ENCODE results near the gene GRID1.

GRCh38 chr10:86023931-86024280 is 342.7 kb downstream of the GRID1 start:
- TF ChIP-seq, protein P1, sequence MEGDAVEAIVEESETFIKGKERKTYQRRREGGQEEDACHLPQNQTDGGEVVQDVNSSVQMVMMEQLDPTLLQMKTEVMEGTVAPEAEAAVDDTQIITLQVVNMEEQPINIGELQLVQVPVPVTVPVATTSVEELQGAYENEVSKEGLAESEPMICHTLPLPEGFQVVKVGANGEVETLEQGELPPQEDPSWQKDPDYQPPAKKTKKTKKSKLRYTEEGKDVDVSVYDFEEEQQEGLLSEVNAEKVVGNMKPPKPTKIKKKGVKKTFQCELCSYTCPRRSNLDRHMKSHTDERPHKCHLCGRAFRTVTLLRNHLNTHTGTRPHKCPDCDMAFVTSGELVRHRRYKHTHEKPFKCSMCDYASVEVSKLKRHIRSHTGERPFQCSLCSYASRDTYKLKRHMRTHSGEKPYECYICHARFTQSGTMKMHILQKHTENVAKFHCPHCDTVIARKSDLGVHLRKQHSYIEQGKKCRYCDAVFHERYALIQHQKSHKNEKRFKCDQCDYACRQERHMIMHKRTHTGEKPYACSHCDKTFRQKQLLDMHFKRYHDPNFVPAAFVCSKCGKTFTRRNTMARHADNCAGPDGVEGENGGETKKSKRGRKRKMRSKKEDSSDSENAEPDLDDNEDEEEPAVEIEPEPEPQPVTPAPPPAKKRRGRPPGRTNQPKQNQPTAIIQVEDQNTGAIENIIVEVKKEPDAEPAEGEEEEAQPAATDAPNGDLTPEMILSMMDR (optimal IDR thresholded peaks at IDR 0.05 in 1 of 3, IDR thresholded peaks at IDR 0.05 in 1 of 3, conservative IDR thresholded peaks at IDR 0.05 in 1 of 3; ENCODE audit: extremely low read depth in 1 of 3, insufficient read depth in 2 of 3, low read length in 3 of 3), result no peak
- TF ChIP-seq EZH2 (IDR thresholded peaks at IDR 0.05; ENCODE audit: low read length), result no peak
